Gastroesophageal sphincter (tissue), 3 donors: ENCODE measurements around the gene AVP.
"Not testable (repeated sequence)": the region's sequence is repeated elsewhere in the genome, so short reads cannot be mapped to it uniquely, and the experiment has no call there.

ENCODE experiments used
- EP300 ChIP-seq: sonication (generic); formaldehyde crosslinking; IDR thresholded peaks from one replicate; pipeline ENCODE4 v1.6.1; 2017; ENCODE audit warnings: antibody characterized with exemption, mild to moderate bottlenecking
- POLR2A ChIP-seq, 2 donors: fragments of 450-650 bp; IDR thresholded peaks; one replicate each; pipeline ENCODE4 v1.6.1; 2017; ENCODE audit warnings: antibody characterized with exemption in 2 of 2, mild to moderate bottlenecking in 2 of 2, moderate library complexity in 1 of 2
- POLR2AphosphoS5 ChIP-seq: sonication (generic); formaldehyde crosslinking; IDR thresholded peaks from one replicate; pipeline ENCODE4 v1.6.1; 2017; ENCODE audit warnings: antibody characterized with exemption
- TF ChIP-seq, protein P1 (sequence below), 4 experiments: fragments of 200-600 bp in 2 of 4; fragments of 450-650 bp in 2 of 4; sonication (generic) in 1 of 4; IDR thresholded peaks; one replicate each; pipeline ENCODE4 v1.5.1; 2017 to 2019; ENCODE audit warnings: antibody characterized with exemption in 4 of 4, mild to moderate bottlenecking in 2 of 4, moderate library complexity in 2 of 4

DNA sequence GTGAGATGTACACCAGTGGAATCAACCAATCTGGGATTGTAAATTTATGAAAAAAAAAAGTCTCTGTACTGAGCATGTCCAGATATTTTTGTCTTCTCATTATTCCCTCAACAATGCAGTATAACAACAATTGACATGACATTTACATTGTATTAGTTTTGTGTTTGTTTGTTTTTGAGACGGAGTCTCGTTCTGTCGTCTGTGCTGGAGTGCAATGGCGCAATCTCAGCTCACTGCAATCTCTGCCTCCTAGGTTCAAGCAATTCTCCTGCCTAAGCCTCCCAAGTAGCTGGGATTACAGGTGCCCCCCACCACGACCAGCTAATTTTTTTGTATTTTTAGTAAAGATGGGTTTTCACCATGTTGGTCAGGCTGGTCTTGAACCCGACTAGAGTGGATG, 9.2 kb downstream of the AVP start:
- not testable (repeated sequence) for TF ChIP-seq EP300; POLR2AphosphoS5; POLR2A (IDR thresholded peaks at IDR 0.05)
- TF ChIP-seq, protein P1, sequence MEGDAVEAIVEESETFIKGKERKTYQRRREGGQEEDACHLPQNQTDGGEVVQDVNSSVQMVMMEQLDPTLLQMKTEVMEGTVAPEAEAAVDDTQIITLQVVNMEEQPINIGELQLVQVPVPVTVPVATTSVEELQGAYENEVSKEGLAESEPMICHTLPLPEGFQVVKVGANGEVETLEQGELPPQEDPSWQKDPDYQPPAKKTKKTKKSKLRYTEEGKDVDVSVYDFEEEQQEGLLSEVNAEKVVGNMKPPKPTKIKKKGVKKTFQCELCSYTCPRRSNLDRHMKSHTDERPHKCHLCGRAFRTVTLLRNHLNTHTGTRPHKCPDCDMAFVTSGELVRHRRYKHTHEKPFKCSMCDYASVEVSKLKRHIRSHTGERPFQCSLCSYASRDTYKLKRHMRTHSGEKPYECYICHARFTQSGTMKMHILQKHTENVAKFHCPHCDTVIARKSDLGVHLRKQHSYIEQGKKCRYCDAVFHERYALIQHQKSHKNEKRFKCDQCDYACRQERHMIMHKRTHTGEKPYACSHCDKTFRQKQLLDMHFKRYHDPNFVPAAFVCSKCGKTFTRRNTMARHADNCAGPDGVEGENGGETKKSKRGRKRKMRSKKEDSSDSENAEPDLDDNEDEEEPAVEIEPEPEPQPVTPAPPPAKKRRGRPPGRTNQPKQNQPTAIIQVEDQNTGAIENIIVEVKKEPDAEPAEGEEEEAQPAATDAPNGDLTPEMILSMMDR (IDR thresholded peaks at IDR 0.05) = not testable (repeated sequence)
